HG02759 (cell line): ENCODE measurements around the gene UVRAG.

ENCODE experiments used
- ATAC-seq: cut with Tn5 transposase; IDR thresholded peaks from one replicate; pipeline ENCODE4 v1.9.1; 2021; ENCODE audit warnings: mild to moderate bottlenecking, moderate library complexity; ENCODE audit not compliant: unreplicated experiment

The UVRAG gene

GRCh38 chr11:75802913-75803820 lies 11.8 kb upstream of the UVRAG start:
- ATAC-seq: peak; percentile 63

- no peak for ATAC-seq
These were observed 5.9 kb upstream of the UVRAG start for GRCh38 chr11:75809111-75809510.

- no peak for ATAC-seq
These were observed 5.0 kb upstream of the UVRAG start for GRCh38 chr11:75809991-75810390.

GRCh38 chr11:75810637-75811390 lies 4.2 kb upstream of the UVRAG start:
- ATAC-seq: no peak

DNA sequence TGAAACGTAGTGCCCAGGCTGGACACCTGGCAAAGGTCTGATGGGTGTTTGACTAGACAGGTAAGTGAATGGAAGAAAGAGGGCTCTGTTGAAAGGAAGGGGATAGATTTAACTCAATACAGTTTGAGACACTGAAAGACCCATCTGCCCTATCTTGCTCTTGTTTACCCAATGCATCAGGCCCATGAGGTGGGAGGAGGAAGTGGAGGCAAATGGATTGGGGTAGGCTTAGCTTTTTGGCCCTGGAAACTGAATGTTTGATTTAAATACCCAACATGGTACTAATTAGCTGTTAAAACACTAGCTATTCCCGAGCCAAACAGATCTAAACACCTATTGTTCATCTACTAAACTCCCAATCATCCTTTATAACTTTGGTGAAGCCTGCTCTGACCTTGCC lies 3.5 kb upstream of the UVRAG start:
- no peak for ATAC-seq

GRCh38 chr11:75812542-75813040 lies 2.4 kb upstream of the UVRAG start:
- ATAC-seq: no peak

DNA sequence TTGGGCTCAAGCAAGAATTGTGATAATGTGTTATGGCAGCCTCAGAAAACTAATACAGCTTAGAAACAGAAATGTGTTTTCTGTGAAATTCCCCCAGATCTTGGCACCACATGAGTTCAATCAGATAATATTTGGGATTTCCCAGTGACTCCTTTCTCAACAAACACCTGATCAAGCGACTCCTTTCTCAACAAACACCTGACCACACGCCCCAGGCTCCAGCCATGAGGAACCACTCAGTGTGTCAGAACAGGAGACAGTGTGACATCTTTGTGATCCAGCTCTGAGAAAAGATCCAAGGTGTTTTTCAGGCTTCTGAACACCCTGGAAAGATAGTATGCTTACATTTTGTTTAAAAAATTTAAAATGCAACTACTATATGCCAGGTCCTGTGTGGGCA lies 1.9 kb upstream of the UVRAG start:
- ATAC-seq: no peak

GRCh38 chr11:75813622-75814039 lies 1.4 kb upstream of the UVRAG start:
- no peak for ATAC-seq

DNA sequence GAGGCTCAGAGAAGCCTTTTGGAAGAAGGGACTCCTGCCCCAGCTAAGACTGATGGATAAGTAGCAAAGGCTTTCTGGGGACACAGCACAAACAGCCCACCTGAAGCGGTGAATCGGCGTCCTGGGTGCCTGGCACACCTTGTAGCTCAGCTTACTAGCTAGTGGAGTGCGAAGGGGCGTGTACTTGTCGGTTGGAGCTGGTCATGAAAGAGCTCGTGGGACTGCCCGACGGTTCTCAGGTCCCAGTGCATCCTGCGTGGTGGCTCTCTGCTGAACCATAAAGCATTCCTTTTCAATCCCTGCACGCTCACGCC lies 690 bp upstream of the UVRAG start:
- ATAC-seq: peak; percentile 20

DNA sequence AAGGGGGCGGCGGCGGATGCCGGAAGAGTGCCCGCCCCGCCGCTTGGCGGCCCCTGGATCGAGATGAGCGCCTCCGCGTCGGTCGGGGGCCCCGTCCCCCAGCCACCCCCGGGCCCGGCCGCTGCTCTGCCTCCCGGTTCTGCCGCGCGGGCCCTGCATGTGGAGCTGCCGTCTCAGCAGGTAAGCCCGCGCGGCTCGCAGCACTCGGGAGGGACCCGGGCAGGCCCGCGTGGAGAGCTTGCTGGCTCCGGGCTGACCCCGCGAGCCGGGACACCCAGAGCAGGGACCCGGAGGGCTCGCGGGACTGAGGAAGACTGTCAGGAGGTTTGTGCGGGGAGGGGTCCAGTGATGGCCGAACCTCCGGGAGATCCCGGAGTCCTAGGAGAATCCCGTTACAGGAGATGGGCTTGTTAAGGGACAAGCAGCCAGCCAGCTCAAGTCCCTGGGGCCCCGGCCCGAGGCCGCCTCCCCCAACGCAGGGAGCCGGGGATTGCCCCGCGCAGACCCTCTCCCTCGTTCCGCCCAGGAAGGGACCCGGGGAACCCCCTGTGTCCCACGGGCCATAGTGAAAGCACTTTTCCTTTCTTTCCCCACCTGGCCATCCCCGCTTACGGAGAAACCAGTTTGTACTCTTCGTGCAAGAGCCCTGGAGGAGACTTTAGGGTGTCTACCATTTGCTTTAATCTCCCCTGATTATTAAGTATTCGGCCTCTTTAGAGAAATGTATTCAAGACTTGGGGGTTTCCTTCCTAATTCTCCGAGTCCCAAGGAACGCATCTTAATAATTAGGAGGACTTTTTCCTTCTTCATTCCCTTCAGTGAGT lies 547 bp downstream of the UVRAG start:
- ATAC-seq: peak; percentile 23

DNA sequence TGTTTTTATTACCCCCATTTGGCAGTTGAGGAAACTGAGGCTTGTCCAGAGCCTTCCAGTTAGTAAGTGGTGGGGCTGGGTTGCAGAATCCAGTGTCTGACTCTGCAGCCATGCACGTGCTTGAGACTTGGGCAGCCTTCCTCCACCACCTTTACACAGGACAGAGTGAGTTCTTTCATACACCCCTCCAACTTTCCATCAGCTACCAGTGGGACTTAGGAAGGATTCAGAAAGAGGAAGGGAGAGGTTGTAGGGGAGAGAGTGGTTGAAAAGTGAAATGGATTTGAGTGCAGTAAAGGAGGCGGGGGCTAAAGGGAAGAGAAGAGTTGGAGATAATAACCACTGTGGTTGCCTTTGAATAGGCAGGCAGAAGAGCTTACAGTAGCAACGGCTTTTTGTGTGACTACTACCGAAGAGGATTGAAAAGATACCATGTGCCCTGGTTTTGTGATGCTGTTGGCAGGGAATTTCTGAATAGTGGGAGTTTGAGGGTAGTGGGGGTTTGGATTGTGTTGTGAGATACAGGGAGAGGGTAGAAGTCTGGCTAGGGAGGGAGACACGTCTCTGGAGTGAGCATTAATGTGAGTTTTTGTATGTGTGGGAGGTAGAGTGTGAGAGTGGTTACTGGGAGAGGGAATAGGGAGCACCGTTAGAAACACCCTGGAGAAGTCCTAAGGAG lies 1.7 kb downstream of the UVRAG start:
- no peak for ATAC-seq

GRCh38 chr11:75820645-75821044 lies 5.6 kb downstream of the UVRAG start:
- ATAC-seq: no peak

DNA sequence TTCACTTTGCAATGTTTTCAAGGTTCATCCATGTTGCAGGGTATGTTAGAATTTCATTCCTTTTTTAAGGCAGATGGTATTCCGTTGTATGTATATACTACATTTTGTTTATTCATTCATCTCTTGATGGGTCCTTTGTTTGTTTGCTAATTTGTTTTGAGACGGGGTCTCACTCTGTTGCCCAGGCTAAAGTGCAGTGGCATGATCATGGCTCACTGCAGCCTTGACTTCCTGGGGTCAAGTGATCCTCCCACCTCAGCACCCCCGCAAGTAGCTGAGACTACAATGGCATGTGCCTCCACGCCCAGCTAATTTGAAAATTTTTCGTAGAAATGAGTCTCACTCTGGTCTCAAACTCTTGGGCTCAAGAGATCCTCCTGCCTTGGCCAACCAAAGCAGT lies 6.2 kb downstream of the UVRAG start:
- no peak for ATAC-seq

DNA sequence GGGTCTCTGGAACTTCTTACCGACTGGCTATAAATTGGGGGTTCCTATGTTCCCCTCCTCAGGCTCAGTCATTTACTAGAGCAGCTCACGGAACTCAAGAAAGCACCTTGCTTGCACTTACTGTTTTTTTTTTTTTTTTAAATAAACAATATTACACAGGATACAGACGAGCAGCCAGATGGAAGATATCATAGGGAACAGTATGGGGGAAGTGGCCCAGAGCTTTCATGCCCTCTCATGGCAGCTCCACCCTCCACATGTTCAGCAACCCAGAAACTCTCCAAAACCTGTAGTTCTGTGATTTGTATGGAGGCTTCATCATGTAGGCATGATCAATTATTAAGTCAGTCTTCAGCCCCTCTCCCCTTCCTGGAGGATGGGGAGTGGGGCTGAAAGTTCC lies 7.5 kb downstream of the UVRAG start:
- ATAC-seq: no peak

DNA sequence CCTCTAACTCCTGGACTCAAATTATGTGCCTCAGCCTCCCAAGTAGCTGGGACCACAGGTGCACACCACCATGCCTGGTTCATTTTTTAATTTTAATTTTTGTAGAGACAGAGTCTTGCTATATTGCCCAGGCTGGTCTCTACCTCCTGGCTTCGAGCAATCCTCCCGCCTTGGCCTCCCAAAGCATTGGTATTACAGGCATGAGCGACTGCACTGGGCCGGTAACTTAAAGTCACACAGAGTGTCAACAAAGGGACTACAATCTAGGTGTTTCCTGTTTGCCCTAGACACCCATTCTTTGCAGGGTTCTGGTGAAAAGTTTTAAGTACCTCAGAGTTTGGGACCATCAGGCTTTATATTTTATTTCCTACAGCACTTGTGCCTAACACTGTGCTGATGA lies 8.4 kb downstream of the UVRAG start:
- no peak for ATAC-seq

DNA sequence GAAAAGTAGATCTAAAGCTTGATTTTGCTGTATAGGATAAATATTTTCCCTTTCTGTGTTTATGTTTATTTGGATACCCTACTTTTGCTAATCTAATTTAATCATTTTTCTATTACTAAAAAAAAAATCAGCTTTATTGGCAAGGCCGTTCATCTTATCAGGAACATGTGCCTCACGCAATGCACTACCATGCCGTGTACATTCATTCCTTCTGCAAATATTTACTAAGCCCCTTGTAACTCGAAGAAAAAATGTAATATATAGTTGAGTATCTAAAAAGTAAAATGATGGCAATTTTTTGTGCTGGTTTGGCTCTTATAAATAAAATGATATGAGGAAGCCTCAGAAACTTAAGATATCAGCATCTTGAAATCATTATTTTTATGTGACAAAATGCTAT lies 8.9 kb downstream of the UVRAG start:
- ATAC-seq: no peak

DNA sequence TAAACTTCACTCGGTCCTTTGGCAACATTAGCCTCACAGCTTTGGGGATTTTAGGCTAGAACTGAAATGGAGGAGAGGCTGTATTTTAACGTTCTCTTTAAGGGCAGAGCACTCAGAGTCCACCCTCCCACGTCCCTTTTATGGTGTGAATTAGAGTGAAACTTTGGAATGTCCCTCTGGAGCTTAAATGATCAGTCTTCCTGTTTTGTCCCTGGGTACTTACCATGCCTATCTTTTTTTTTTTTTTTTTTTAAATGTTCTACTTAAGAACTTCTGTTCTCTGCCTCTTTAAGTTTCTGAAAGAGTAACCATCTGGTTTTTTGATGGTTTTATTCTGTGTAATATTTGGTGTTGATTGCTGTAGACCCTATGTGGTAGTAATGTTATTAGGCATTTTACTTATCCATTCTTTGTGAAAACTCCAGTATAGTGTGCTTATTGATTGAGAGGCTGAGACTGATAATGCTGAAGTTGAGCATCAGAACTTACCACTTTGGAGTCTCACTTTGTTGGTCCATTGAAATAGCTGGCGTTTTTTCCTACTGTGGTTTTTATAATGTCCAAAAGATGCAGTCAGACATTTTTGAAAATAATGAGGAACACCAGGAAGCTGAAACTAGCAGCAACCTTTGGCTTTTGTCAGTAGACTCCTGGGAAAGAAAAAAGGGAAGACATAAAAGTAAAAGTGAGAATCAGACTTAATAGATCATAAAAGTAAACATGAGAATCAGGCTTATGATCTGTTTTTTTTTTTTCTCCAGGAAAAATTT lies 11.6 kb downstream of the UVRAG start:
- no peak for ATAC-seq

DNA sequence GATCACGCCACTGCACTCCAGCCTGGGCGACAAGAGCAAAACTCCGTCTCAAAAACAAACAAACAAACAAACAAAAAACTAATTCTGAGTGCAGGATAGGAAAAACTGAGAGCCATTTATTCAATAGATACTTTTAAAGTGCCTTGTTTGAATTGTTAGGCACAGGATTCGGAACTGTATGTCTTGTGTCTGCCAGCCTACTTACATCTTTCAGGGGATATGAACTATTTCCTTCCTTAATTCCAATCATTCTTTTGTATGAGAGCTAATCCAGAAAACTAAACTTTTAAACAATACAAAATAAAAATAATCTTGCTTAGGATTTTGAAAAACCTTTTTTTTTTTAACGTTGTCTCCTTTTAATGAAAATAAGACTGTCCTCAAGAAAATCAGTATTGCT lies 12.6 kb downstream of the UVRAG start:
- no peak for ATAC-seq

- ATAC-seq: no peak
These were observed 17.0 kb downstream of the UVRAG start for GRCh38 chr11:75831915-75832502.

- ATAC-seq: no peak
These were observed 19.7 kb downstream of the UVRAG start for GRCh38 chr11:75834728-75835127.
